ENCODE results near the gene KLHL29. TPM values are rescaled to one million over a fixed set of nuclear protein-coding genes. Genes with fewer than 3 reads are reported as not detected.

Gene KLHL29
- total RNA-seq, 1 donor from 2014 or later, result 8.3 TPM

- DNase-seq (ENCODE audit: extremely low read depth, low read depth, low spot score), result no peak
These were observed 200.5 kb downstream of the KLHL29 start for GRCh38 chr2:23585273-23586170.

- no peak for DNase-seq (ENCODE audit: extremely low read depth, low read depth, low spot score)
These were observed 201.8 kb downstream of the KLHL29 start for GRCh38 chr2:23586741-23587306.

- no peak for DNase-seq (ENCODE audit: extremely low read depth, low read depth, low spot score)
These were observed 202.4 kb downstream of the KLHL29 start for GRCh38 chr2:23587341-23587880.

GRCh38 chr2:23588106-23588505 lies 203.1 kb downstream of the KLHL29 start:
- no peak for DNase-seq (ENCODE audit: extremely low read depth, low read depth, low spot score)

DNA sequence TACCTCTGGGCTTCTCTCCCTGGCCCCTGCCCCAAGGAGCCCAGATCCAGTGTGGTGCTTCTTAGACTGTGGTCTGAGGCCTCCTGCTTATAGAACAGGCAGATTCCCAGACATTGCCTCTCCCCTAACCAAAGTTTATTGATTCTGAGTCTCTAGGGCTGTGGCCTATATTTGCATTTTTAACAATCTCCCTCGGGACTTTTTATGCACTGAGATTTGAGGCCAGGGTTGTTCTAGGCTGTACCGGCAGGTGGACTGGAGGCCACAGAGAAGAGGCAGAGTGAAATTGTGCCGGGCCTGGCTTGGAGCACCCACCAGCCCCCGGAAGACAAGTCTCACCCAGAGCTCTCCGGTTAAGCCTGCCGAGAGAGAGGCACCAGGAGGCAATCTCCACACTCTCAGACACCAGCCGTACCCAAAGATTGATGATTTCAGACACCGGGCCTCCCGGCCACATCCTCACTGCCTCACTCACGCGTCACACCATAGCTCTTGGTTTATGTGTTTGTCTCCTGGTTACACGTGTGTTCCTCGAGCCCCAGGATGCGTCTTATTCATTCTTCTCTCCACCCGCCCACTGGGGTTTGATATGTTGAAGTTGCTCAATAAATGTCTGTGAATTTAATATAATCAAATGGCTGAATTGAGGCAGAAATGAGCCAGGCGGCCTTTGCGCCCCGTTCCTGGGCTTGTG lies 203.7 kb downstream of the KLHL29 start:
- no peak for DNase-seq (ENCODE audit: extremely low read depth, low read depth, low spot score)

DNA sequence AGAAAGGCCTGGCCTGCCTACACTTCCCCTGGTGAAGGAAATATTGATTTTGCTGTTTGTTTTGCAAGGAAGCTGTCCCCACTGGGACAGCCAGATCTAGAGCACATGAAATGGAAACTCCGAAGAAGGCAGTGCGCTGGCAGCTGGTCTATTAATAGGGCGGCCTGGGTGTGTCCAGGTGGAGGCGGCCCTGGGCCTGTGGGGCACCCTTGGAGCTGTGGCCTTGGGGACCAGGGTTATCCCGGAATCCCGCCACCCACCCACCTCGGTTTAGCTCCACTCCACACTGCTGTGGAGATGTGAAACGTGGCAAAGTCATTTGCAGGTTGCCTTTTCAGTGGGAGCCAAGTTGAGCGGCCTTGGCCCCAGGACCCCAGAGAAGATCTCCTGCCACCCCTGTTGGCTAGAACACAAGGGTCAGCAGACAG lies 204.3 kb downstream of the KLHL29 start:
- DNase-seq (ENCODE audit: extremely low read depth, low read depth, low spot score), result no peak

DNA sequence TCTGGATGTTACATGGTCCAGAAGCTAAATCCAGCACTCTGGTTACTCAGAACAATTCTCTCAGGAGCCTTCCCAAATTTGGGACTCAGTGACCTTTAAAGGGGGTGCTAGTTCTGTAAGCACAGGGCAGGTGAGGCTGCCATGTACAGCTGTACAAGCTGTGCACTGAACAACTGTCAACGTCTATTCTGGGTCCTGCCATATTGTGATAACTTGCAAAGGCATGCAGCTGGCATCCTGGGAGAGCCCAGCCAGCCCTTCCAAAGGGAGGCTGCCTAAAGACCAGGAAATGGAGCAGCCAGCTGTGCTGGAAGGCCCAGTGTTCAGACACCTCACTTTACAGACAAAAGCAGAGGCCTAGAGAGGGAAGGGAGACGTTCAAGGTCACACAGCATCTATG lies 204.8 kb downstream of the KLHL29 start:
- no peak for DNase-seq (ENCODE audit: extremely low read depth, low read depth, low spot score)

DNA sequence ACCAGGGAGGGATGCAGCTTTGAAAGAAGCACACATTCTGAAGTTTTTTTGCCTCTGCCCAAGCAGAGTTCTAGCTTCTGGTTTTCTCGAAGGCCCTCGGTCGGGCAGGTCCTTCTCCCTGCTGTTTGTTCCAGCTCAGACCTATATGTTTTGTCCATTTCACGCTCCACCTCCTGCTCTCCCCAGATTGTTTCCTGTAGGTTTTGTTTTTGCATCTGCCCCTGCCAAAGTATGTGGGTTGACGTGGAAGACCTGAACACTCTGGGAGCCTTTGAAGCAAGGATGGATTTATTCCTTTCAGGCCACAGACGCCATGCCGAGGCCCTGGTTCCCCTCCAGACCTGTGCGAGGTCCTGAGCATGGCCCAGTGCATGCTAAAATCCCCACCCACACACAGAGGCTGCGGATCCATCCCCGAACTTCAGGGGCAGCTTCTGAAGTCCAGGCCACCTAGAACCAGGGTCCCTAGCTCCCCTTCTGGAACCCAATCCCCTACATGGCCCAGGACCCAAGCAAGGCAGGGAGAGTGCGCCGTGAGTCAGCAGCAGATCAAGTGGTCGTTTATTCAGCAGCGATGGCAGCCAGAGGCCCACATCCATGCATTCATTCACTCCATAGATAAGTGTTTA lies 205.4 kb downstream of the KLHL29 start:
- DNase-seq (ENCODE audit: extremely low read depth, low read depth, low spot score), result no peak

GRCh38 chr2:23591111-23591510 lies 206.1 kb downstream of the KLHL29 start:
- no peak for DNase-seq (ENCODE audit: extremely low read depth, low read depth, low spot score)

- no peak for DNase-seq (ENCODE audit: extremely low read depth, low read depth, low spot score)
These were observed 207.2 kb downstream of the KLHL29 start for GRCh38 chr2:23592061-23592685.

- no peak for DNase-seq (ENCODE audit: extremely low read depth, low read depth, low spot score)
These were observed 208.1 kb downstream of the KLHL29 start for GRCh38 chr2:23592898-23593751.

- DNase-seq (ENCODE audit: extremely low read depth, low read depth, low spot score), result no peak
These were observed 208.9 kb downstream of the KLHL29 start for GRCh38 chr2:23593752-23594459.

DNA sequence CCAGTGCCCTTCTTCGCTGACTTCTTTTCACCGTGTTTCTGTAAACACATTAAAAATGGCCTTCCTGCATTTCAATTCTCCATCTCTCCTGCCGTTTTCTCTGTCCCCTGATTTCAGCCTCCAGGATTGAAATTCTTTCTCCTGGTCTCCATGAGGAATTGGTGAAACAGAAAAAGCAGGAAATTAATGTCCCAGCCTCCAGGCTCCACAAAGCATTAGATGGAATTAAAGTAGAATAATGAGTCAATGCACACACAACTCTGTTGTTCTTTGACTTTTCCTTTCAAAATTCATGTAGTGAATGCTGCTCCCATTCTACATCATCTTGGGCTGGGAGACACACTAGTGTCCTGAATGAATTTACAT lies 209.5 kb downstream of the KLHL29 start:
- DNase-seq (ENCODE audit: extremely low read depth, low read depth, low spot score), result no peak

- DNase-seq (ENCODE audit: extremely low read depth, low read depth, low spot score), result no peak
These were observed 210.0 kb downstream of the KLHL29 start for GRCh38 chr2:23595021-23595420.

GRCh38 chr2:23595601-23596251 lies 210.7 kb downstream of the KLHL29 start:
- DNase-seq (ENCODE audit: extremely low read depth, low read depth, low spot score), result no peak

- DNase-seq (ENCODE audit: extremely low read depth, low read depth, low spot score), result no peak
These were observed 211.4 kb downstream of the KLHL29 start for GRCh38 chr2:23596316-23596885.

DNA sequence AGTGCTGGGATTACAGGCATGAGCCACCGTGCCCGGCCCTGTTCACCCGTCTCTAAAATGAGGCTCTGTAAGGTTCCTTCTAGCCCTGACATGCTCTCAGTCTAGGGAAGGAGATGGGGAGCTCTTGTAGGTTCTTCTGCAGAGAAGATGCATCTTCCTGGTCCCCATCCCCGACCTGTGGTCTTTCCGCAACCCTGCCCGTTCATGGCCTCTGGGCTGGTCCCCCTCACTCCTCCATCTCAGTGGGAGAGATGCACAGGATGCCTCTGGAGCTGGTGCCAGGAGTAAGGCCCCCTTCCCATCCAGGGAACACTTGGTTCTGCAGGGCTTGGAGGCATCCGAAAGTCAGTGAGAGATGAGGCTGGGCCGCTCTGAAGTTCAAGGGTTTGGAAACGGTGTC lies 212.7 kb downstream of the KLHL29 start:
- no peak for DNase-seq (ENCODE audit: extremely low read depth, low read depth, low spot score)

DNA sequence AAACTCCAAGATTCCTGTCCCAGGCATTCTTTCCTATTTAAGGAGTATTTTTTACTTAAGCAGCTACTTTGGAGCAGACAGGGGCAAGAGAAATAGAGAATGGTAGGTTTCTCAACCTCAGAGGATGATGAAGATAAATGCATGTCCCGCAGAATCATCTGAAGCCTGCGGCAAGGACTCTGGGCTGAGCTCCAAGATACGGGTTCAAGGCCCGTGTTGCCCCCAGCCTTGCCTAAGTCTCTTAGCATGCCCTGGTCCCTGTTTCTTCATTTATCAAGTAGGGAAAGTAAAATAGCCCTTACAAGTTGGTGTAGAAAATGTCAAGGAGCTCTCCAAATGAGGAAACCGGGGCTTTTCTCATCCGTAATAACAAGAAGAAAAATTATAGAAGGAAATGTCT lies 214.0 kb downstream of the KLHL29 start:
- no peak for DNase-seq (ENCODE audit: extremely low read depth, low read depth, low spot score)

All from glomerular endothelial cell (primary cell).